Omental fat pad (tissue), 4 donors: ENCODE data around the gene PLA2G2F. TPM values are rescaled to one million over a fixed set of nuclear protein-coding genes. Genes with fewer than 3 reads are reported as not detected.

ENCODE experiments used
- ATAC-seq: fragments of 150-250 bp; one replicate; pipeline ENCODE4 v1.9.1; 2016; ENCODE audit warnings: mild to moderate bottlenecking, moderate library complexity; ENCODE audit not compliant: low FRiP score
- DNase-seq: peaks from one replicate; pipeline ENCODE4 v3.0.0-alpha.2; 2019; ENCODE audit warnings: low spot score
- CTCF ChIP-seq, 3 donors: fragments of 450-650 bp; IDR thresholded peaks; one replicate each; pipeline ENCODE4 v1.5.1; 2016 to 2017; ENCODE audit warnings: antibody characterized with exemption in 3 of 3, mild to moderate bottlenecking in 3 of 3, moderate library complexity in 2 of 3
- total RNA-seq, 4 donors: library from RNA; depleted of rRNA; stranded (reverse); fragments of >200 nt; gene quantifications; one replicate each; pipeline ENCODE4 v1.1.0, GENCODE V29; 2016

PLA2G2F gene
- total RNA-seq, 4 donors from 2014 or later: not detected

DNA sequence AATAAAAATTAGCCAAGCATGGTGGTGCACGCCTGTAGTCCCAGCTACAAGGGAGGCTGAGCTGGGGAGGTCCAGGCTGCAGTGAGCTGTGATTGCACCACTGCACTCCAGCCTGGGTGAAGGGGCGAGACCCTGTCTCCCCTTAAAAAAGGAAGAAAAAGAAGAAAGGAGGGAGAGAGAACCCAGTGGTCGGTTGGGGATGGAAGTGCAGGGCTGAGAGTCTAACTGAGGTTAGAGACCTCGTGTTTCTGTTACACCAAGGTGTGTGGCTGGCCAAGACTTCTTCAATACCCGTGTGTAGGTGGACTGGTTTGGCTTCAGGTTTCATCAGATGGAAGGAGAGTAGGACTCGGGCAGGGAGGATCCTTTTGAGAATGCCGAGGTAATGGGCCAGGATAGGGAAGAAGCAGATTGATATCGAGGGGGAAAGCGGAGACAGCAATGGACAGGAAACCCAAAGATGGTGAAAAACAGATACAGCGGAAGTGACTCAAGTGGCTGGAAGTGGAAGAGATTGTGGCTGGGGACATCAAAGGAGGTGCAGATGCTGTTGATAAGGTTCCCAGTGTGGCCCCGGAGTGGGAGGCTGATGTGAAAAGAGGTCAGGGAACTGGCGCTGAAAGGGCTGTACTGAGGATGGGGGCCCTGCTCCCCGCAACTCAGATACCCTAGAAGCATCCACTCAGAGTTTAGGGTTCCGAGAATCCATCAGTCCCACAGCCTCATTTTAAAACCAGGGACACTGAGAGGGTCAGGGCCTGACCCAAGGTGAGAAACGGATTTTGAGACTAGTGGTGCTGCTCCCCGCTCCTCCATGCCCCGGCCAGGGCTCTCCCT lies 46.1 kb downstream of the PLA2G2F start:
- DNase-seq: no peak
- no peak for TF ChIP-seq CTCF (IDR thresholded peaks at IDR 0.05)
- no peak for ATAC-seq

DNA sequence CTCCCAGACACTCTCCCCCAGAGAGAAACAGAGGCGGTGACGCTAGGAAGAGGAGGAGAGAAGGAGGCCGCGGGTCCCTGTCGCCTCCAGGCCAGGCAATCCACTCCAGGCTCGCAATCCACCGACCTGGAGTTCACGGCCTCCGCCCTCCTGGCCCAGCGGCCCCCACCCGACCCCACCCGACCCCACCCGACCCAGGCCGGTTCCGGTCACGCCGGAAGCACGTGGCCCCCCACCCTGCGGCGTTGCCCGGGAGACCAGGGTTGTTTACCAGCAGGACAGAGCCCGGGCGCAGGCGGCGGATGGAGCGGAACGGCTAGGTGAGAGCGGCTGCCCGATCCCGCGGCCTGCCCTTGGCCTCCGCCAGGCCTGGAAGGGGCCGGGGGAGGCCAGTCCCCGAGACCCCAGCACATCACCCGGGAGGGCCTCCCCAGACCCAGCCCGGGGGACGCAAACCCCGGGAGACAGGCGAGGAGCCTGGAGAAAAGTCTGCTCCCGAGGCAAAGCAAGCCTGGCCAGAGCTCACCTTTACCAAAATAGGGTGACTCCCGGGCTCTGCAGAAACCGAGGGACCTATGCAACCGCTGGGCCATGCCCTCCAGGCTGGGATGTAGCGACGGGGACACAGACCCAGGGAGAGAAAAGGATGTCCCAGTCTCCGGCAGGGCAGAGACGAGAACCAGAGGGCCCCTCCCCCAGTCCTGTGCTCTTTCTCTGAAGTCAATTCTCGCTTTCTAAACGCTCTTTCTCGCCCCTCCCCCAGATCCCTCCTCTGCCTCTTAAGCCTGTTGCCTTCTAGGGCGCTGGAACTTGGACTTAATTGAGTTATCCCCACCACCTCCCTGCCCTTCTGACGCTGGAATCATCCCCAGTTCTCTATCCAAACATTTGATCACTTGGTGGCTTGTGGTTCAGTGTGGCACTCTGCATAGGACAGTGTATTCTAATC lies 47.0 kb downstream of the PLA2G2F start, which contains the start of the genes PLA2G2C and UBXN10:
PLA2G2C (minus strand) TSS at position 685 of the 949 bp plus-strand sequence. CDS start 9,155 bp downstream, outside the sequence.
UBXN10 (plus strand) TSS at position 263 of the 949 bp plus-strand sequence. CDS start 4,466 bp downstream, outside the sequence.
- no peak for TF ChIP-seq CTCF (IDR thresholded peaks at IDR 0.05)
- peak; percentile 43 for DNase-seq
- peak; percentile 32 for ATAC-seq

- no peak for ATAC-seq
- DNase-seq: no peak
- TF ChIP-seq CTCF (IDR thresholded peaks at IDR 0.05): no peak
Measured at GRCh38 chr1:20187103-20187812, 48.1 kb downstream of the PLA2G2F start.

GRCh38 chr1:20187813-20188454 lies 48.8 kb downstream of the PLA2G2F start:
- no peak for DNase-seq
- ATAC-seq: no peak
- TF ChIP-seq CTCF (IDR thresholded peaks at IDR 0.05): no peak

DNA sequence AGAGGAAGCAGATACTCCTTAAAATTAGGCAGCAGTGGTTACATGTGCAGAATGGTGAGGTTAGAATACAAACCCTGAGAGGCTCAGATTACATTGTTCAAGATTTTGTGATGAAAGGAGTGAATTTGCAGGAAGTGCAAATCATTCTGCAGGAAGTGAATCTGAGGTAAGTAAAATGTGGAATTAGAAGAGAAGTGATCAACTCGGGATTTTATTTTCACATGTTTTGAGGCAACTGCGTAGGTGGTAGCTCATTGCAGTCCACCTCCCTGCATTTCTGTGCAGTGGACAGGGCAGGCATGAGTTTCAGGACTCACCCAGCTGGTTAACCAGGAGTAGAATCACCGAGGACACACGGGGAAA lies 49.3 kb downstream of the PLA2G2F start:
- no peak for ATAC-seq
- no peak for TF ChIP-seq CTCF (IDR thresholded peaks at IDR 0.05)
- no peak for DNase-seq

DNA sequence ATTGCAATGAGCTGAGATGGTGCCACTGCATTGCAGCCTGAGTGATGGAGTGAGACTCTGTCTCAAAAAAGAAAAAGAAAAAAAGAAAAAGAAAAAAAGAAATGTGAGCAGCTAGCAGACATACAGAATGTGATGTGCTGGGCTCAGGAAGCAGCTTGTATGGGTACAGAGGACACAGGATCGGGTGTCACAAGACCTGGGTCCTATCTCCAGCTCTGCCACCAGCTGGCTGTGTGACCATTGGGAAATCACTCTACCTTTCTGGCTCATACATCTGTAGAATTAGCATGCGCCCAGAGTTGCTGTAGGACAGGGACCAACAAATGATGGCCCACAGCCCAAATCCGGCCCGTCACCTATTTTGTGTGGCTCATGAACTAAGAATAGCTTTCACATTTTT lies 50.5 kb downstream of the PLA2G2F start:
- ATAC-seq: no peak
- DNase-seq: no peak
- no peak for TF ChIP-seq CTCF (IDR thresholded peaks at IDR 0.05)
